Stomach smooth muscle (tissue), 2 donors: ENCODE measurements around the gene CYP2B6.

ENCODE experiments used
- H3K27ac ChIP-seq: one replicate; pipeline ENCODE4 v1.7.0; 2013; ENCODE audit warnings: mild to moderate bottlenecking, low read length, inconsistent platforms
- H3K27me3 ChIP-seq, 2 donors: one replicate each; pipeline ENCODE4 v1.7.0; 2013; ENCODE audit warnings: low read length in 2 of 2; ENCODE audit not compliant: insufficient read depth in 2 of 2, control insufficient read depth in 1 of 2
- H3K36me3 ChIP-seq, 2 donors: one replicate each; pipeline ENCODE4 v1.7.0; 2013; ENCODE audit warnings: low read length in 2 of 2; ENCODE audit not compliant: control insufficient read depth in 2 of 2, insufficient read depth in 2 of 2
- H3K4me1 ChIP-seq: one replicate; pipeline ENCODE4 v1.7.0; 2013; ENCODE audit warnings: low read length; ENCODE audit not compliant: control insufficient read depth, insufficient read depth
- H3K4me3 ChIP-seq, 2 donors: one replicate each; pipeline ENCODE4 v1.7.0; 2013; ENCODE audit warnings: low read length in 2 of 2
- H3K9ac ChIP-seq, 2 donors: one replicate each; pipeline ENCODE4 v1.7.0; 2013; ENCODE audit warnings: low read length in 2 of 2, mild to moderate bottlenecking in 1 of 2
- H3K9me3 ChIP-seq, 2 donors: one replicate each; pipeline ENCODE4 v1.7.0; 2013; ENCODE audit warnings: low read length in 2 of 2; ENCODE audit not compliant: control insufficient read depth in 2 of 2
- donor health status: healthy.
- donor health status: Pancreatic carcinoma.

The CYP2B6 gene

DNA sequence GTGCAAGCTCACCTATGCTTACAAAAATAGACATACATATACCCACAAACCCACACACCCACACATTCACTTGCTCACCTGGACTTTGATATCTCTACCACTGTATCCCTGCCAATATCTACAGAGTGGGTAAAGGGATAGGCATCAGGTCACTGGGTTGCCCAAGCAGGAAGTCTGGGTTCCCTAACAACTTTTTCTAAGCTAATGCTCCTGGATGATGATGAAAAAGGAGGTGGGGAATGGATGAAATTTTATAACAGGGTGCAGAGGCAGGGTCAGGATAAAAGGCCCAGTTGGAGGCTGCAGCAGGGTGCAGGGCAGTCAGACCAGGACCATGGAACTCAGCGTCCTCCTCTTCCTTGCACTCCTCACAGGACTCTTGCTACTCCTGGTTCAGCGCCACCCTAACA is at the start of gene CYP2B6:
TSS of gene CYP2B6 (plus strand) at position 311 of the 410 bp plus-strand sequence. CDS start at position 335, 24 bp downstream.
- no peak within 1 kb of the TSS for H3K27ac ChIP-seq
- H3K9ac ChIP-seq, result no peak within 1 kb of the TSS
- no peaks in the 10 kb centered on the region for H3K36me3 ChIP-seq
- no peaks in the 10 kb centered on the region for H3K4me1 ChIP-seq
- H3K9me3 ChIP-seq, result no peaks in the 10 kb centered on the region
- no peak within 1 kb of the TSS for H3K4me3 ChIP-seq
- H3K27me3 ChIP-seq, result peaks cover 0 to 2% of the 10 kb centered on the region in 2 donors

DNA sequence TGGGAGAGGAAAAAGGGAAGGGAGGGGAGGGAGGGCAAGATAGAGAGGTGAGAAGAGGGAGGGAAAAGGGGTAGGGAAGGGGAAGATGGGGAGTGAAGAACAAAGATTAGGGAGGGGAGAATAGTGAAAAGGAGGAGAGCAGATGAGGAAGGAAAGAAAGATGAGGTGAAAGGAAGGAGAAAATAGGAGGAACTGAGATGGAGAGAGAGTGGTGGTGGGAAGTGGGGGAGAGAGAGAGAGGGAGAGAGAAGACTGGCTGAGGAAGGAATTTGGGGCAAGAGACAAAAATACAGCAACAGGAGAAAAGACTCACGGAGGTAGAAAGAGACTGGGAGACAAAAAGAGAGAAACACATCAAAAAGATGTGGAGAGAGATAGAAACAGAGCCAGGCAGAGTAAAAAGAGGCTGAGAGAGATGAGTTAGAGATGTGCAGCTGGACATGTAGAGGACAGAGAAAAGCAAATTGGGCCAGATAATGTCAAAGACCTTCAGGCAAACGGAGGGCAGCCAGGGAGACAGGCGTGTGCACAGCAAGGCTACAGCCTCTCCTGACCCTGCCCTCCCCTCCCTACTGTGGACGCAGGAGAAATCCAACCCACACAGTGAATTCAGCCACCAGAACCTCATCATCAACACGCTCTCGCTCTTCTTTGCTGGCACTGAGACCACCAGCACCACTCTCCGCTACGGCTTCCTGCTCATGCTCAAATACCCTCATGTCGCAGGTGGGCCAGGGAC is 49.4 kb upstream of the CYP2B6 start:
- Histone ChIP-seq H3K27ac (no peak overlapping the region), H3K4me3 (no peak overlapping the region), H3K36me3 (no peaks in the 10 kb centered on the region), H3K9me3 (peaks cover 0 to 2% of the 10 kb centered on the region in 2 donors), H3K27me3 (peaks cover 0 to 11% of the 10 kb centered on the region in 2 donors), H3K9ac (no peak overlapping the region), H3K4me1 (no peaks in the 10 kb centered on the region)

DNA sequence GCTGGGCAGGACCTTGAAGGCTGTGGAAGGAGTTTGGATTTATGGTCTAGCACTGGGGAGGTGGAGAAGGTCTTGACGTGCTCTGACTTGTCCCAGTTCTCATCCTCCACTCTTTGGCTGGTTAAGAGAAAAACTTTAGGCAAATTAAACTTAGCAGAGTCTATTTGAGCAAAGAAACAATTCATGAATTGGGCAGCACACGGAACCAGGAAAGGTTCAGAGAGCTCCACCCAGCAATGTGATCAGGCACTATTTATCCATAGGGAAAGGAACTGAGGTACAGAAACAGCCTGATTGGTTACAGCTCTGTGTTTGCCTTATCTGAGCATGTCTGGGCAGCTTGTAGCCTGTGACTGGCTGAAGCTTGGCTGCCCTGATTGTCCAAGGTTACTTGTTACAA is 45.4 kb upstream of the CYP2B6 start:
- Histone ChIP-seq H3K9ac (no peak overlapping the region), H3K9me3 (peaks cover 0 to 2% of the 10 kb centered on the region in 2 donors), H3K4me1 (no peaks in the 10 kb centered on the region), H3K36me3 (no peaks in the 10 kb centered on the region), H3K4me3 (no peak overlapping the region), H3K27ac (no peak overlapping the region), H3K27me3 (peaks cover 0 to 5% of the 10 kb centered on the region in 2 donors)

DNA sequence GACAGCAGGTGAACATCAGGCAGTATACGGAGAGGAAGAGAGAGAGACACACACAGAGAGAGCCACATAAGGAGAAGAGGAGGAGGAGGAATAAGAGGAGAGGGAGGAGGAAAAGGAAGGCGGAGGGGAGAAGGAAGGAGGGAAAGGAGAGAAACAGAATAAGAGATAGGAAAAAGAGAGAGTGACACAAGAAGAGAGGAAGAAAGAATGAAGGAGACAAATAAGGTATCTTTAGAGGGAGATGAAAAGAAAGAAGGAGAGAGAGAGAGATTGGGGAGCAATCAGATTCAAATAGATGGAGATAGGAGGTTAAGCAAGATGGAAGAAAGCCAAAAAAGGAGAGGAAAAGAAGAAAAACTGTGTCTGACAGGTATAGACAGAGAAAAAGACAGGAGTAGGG is 44.0 kb upstream of the CYP2B6 start:
- Histone ChIP-seq H3K4me1 (no peaks in the 10 kb centered on the region), H3K4me3 (no peak overlapping the region), H3K27me3 (peaks cover 0 to 9% of the 10 kb centered on the region in 2 donors), H3K9me3 (peaks cover 0 to 2% of the 10 kb centered on the region in 2 donors), H3K9ac (no peak overlapping the region), H3K36me3 (no peaks in the 10 kb centered on the region), H3K27ac (no peak overlapping the region)

DNA sequence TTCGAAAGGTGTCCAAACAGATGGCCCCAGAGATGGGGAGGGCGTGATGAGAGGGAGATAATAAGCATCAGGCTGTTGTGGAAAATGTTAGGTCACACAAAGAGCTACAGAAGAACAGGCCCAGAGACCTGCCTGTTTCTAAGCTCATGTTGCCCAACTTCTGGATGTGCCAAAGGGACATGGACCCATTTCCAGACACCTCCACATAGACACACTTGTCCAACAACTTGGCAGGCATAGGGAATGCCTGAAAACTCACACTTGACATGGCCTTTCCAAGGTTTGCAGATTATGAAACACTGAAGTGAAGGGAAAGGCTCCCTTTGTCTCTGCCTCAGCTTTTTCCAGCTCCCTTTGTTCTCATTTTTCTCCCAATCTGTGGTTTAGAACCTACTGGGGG is 43.5 kb upstream of the CYP2B6 start:
- Histone ChIP-seq H3K36me3 (no peaks in the 10 kb centered on the region), H3K4me3 (no peak overlapping the region), H3K27me3 (peaks cover 0 to 9% of the 10 kb centered on the region in 2 donors), H3K9ac (no peak overlapping the region), H3K27ac (no peak overlapping the region), H3K9me3 (peaks cover 0 to 2% of the 10 kb centered on the region in 2 donors), H3K4me1 (no peaks in the 10 kb centered on the region)

DNA sequence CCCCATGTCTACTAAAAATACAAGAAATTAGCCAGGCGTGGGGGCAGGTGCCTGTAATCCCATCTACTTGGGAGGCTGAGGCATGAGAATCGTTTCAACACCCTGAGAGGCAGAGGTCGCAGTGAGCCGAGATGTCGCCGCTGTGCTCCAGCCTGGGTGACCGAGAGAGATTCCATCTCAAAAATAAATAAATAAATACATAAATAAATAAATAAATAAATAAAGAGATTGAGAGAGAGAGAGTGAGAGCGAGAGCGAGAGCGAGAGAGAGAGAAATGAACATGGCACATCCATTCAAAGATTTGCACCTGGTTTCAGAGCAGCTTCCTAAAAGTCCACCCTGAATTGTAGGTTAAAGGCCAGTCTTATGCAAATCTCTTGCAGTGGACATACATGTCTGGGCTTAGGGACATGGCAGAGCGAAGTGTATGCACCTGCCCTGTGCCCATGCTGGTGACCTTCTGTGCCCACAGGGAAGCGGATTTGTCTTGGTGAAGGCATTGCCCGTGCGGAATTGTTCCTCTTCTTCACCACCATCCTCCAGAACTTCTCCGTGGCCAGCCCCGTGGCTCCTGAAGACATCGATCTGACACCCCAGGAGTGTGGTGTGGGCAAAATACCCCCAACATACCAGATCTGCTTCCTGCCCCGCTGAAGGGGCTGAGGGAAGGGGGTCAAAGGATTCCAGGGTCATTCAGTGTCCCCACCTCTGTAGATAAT is 42.3 kb upstream of the CYP2B6 start:
- H3K36me3 ChIP-seq, result no peaks in the 10 kb centered on the region
- no peak overlapping the region for H3K27ac ChIP-seq
- H3K4me3 ChIP-seq, result no peak overlapping the region
- H3K27me3 ChIP-seq, result peaks cover 0 to 9% of the 10 kb centered on the region in 2 donors
- peaks cover 9 to 10% of the 10 kb centered on the region in 2 donors for H3K9me3 ChIP-seq
- no peak overlapping the region for H3K9ac ChIP-seq
- no peaks in the 10 kb centered on the region for H3K4me1 ChIP-seq

DNA sequence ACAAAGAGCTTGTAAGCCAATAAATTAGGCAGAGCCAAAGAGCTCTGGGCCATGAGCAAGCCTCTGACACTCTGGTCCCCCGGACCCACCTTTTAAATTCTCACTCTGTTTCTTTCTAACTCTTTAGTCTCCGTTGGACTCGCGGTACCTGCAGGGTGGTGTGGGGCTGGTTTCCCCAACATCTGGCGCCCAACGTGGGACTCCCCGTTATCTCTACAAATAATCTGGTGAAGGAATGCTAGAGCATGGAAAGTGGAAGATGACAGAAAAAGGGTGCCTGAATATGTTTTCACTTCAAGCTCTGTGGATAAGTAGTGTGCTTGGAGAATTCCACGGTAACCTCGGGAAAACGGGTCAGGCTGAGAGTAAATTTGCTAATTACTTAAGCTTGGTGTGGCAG is 36.5 kb upstream of the CYP2B6 start:
- Histone ChIP-seq H3K27ac (no peak overlapping the region), H3K36me3 (no peaks in the 10 kb centered on the region), H3K4me3 (no peak overlapping the region), H3K27me3 (peaks cover 0 to 5% of the 10 kb centered on the region in 2 donors), H3K4me1 (no peaks in the 10 kb centered on the region), H3K9ac (no peak overlapping the region), H3K9me3 (peaks cover 20 to 26% of the 10 kb centered on the region in 2 donors)

DNA sequence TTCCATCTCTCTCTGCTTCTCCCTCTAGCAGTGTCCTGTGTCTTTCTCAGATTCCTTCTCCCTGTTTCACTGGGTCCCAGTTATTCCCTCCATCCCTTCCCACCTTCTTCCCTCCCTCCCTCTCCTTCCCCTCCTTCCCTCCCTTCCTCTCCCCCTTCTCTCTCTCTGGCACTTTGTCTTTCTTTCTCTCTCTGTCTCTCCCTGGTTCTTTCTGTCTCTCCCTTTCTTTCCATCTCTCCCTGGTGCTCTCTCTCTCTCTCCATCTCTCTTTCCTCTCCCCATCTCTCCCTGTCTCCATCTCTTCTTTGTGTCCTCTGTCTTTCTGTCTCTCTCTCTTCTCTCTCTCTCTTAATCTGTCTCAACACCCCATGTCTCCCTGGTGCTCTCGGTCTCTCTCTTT is 31.7 kb upstream of the CYP2B6 start:
- H3K27me3 ChIP-seq, result peaks cover 0 to 7% of the 10 kb centered on the region in 2 donors
- H3K9ac ChIP-seq, result no peak overlapping the region
- no peaks in the 10 kb centered on the region for H3K36me3 ChIP-seq
- H3K27ac ChIP-seq, result no peak overlapping the region
- peaks cover 6 to 13% of the 10 kb centered on the region in 2 donors for H3K9me3 ChIP-seq
- H3K4me1 ChIP-seq, result no peaks in the 10 kb centered on the region
- no peak overlapping the region for H3K4me3 ChIP-seq

DNA sequence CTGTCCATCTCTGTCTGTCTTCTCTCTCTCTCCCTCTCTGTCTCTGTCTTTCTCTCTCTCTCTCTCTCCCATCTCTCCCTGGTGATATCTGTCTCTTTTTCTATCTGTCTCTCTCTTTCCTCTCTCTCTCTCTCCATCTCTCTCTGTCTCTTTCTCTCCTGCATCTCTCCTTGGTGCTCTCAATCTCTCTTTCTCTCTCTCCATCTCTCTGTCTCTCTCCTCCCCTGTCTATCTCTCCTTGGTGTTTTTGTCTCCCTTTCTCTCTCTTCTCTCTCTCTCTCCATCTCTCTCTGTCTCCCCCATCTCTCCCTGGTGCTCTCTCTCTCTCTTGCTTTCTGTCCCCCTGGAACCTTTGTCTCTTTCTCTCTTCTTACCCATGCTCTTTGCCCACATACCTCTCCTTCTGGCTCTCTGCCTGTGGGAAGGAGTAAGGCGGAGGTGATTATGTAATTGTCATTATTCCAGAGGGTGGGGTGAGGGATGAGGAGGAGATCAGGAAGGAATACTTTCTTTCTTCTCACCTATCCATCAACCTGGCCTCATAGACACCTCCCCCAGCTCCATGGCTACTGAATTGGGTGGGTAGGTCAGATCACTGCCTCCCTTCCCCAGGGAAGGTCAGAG is 30.9 kb upstream of the CYP2B6 start:
- Histone ChIP-seq H3K27ac (no peak overlapping the region), H3K4me1 (no peaks in the 10 kb centered on the region), H3K4me3 (no peak overlapping the region), H3K36me3 (no peaks in the 10 kb centered on the region), H3K9ac (no peak overlapping the region), H3K9me3 (peaks cover 0 to 9% of the 10 kb centered on the region in 2 donors), H3K27me3 (peaks cover 0 to 7% of the 10 kb centered on the region in 2 donors)

DNA sequence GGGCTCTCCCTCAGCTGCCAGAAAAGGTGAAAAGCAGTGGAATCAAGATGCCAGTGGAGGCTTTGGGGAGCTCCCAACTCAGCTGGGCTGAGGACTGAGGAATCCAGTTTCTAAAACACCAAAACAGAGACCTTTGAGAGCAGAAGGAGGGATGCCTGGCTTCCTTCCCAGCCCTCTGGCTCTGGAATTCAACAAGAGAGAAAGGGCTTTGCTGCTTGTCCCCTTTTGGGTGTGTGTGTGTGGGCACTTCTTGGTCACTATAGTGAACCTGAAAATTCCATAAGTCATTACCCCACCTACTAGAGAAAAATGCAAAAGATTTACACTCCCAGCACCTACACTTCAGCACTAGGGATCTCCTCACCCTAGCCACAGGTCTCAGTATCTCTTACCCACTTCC is 30.3 kb upstream of the CYP2B6 start:
- no peak overlapping the region for H3K27ac ChIP-seq
- no peak overlapping the region for H3K4me3 ChIP-seq
- H3K36me3 ChIP-seq, result no peaks in the 10 kb centered on the region
- no peaks in the 10 kb centered on the region for H3K4me1 ChIP-seq
- peaks cover 0 to 7% of the 10 kb centered on the region in 2 donors for H3K9me3 ChIP-seq
- peaks cover 0 to 7% of the 10 kb centered on the region in 2 donors for H3K27me3 ChIP-seq
- no peak overlapping the region for H3K9ac ChIP-seq
